HG02852 (cell line): Measurements from ENCODE around the gene CLCN4.
A peak's percentile ranks its signal among the peaks of the same experiment; 100 is the strongest.

ENCODE experiments used
- ATAC-seq: cut with Tn5 transposase; IDR thresholded peaks from one replicate; pipeline ENCODE4 v1.9.1; 2021; ENCODE audit warnings: mild to moderate bottlenecking, moderate library complexity; ENCODE audit not compliant: unreplicated experiment

Gene CLCN4

DNA sequence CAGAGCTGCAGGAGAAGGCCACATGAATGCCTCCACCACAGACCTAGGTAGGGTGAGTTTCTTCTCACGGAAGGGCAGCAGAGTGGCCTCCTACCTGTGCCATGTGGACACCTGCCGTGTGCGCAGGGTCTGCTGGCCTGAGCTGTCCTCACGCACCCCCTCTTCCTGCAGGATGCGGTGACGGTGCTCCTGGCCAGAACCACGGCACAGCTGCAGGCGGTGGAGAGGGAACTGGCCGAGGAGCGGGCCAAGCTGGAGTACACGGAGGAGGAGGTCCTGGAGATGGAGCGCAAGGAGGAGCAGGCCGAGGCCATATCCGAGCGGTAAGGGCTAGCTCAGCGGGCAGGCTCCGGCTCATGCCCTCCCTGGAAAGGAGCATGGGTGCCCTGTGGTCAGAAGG, 28.4 kb upstream of the CLCN4 start:
- ATAC-seq = no peak

DNA sequence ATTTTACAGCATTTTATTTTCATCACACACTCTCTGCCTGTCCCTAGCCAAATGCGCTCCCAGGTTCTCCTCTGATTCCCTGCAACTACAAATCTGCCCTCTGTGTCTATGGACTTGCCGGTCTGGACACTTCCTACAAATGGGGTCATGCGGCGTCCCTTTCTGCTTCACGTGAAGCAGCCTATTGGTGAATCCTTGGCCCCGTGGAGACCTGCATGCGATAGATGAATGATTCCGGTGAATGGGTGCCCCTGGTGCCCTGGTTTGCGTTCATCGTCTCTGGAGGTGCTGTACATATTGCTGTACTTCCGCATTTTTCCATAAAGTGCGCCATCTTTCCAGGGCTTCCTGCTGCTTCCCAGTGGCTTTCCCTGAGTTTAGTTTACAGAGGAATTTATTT, 27.5 kb upstream of the CLCN4 start:
- ATAC-seq = no peak

DNA sequence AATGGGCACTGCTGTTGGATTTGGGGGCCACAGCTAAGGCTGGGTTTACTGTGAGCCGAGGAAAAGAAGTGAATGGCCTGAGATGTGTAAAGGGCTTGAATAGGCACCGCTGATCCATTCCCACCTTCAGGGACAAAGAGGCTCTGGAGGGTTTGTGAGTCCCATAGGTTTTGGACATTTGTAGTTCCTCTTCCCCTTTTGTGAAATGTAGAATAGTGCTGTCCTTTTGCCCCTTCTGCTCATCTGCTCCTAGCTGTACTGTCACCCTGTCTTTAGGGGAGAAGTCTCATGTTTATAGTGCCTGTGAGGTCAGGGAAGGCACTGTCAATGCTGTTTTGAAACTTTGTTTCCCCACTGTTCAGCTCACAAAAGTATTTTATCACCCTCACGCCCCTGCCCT, 26.4 kb upstream of the CLCN4 start:
- ATAC-seq = no peak

DNA sequence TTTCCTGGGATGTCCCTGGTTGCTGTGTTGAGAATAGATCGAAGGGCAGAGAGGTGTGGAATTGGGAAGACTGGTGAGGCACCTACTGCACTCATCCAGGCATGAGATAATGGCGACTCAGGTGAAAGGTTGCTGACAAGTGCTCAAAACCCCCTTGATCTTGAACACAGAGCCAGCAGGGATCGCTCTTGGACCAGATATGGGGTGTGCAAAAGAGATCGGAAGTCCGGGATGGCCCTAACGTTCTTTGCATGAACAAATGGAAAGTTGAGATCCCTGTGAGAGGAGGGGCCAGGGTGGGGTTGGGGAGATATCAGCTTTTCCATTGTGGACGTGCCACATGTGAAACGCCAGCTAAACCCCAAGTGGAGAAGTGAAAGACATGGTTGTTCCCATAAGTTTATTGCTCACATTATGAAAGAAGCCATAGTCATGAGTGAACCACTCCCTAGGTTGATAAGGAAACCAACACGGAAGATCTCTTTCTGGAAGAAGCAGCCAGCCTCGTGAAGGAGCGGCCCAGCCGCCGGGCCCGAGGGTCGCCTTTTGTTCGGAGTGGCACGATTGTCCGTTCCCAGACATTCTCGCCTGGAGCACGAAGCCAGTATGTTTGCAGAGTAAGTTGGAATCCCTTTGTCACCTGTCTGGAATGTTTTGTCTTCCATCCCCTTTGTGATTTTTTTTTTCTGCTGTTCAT, 22.6 kb upstream of the CLCN4 start:
- ATAC-seq = no peak

DNA sequence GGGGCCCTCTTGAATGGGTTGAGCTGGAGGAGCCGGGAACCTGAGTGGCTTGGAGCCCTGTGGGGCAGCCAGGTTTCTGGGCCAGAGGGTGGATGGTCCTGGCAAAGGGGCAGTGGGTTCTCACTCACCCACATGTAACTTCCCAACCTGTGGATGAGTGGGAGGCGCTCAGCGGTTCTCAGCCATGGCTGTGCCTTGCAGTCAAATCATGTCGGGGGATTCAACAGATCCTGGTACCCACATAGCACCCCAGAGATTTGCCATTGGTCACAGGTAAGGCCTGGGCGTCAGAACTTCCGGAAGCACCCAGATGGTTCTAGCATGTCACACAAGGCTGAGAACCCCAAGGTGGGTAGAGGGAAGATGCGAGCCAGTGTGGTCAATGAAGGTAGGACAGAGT, 21.9 kb upstream of the CLCN4 start:
- ATAC-seq = no peak

DNA sequence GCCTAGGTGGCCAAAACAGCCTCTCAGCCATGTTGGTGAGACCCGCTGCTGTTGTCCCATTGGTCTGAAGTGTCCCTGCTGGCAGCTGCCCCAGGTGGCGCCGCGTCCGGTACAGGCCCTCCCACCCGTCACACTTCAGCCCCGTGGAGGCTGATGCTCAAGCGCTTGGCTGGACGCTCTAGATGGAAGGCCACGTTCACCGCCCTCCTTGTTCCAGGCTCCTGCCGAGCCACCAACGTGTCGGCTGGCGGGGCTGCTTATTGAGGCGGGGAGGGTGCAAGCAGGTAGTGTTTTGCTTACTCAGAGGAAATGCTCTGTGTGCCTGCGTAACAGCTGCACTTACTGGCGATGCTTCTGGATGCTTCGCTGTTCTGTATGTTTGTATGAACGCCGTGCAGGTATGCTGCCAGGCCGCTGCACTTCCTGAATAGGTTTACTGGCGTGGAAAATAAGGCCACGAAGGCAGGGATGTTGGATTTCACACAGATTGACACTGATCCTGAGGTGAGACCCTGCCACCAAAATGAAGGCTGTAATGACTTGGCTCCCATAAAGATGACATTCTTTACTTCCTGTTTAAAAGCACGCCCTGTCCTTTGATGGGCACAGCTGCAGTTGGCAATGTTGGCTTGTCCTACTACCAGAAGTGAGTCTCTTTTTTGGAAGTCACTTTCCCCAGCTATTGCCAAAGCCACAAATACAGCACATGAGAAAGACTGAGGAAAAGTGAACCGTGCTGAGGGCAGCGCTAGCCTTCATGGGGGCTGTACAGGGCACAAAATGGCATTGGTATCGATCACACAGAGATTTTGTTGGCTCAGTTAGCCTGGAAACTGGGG, 21.0 kb upstream of the CLCN4 start:
- ATAC-seq = no peak

DNA sequence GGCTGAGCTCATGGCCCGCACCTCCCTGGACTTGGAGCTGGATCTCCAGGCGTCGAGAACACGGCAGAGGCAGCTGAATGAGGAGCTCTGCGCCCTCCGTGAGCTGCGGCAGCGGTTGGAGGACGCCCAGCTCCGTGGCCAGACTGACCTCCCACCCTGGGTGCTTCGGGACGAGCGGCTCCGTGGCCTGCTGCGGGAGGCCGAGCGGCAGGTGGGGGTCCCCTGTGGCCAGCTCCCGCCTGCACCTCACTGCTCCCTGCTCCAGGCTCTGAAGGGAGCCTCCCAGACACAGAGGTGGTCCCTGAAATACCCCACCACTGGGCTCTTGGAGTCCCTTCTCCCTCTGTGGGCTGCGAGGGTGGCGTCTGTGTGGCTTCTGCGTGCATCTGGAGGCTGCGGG, 18.0 kb upstream of the CLCN4 start:
- no peak for ATAC-seq

DNA sequence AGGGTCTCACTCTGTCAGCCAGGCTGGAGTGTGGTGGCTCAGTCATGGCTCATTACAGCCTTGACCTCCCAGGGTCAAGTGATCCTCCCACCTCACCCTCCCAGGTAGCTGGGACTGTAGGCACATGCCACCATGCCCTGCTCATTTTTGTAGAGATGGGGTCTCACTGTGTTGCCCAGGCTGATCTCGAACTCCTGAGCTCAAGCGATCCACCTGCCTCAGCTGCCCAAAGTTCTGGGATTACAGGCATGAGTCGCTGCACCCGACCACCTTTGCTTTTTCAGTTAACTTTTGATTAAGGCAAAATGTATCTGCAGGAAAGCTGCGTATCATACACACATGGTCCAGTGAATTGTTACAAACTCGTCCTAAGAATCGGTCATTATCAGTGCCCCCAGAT, 16.5 kb upstream of the CLCN4 start:
- no peak for ATAC-seq

DNA sequence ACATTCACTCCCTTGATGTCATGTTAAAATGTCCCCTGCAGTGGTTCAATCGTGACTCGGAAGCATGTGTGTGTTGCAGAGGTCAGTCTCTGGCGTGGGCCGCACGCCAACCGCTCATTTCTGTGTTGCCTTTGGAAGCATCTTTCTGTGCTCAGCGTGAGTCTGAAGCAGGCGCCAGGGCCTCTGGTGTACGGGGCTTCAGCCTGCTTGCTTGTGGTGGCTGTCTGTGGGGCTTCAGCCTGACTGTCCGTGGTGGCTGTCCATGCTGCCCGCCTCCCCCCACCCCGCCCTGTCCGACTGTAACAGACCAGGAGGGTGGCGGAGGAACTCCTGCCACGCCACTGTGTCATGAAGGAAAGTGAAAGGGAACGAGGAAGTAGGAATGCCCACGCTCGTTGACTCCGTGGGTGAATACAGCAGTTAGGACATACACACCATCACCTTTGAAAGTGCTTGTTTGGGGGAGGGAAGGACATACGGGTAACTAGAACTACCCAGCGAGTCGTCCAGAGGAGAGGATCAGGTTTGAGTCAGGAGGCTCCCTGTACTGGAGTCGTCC, 14.7 kb upstream of the CLCN4 start:
- ATAC-seq = no peak

DNA sequence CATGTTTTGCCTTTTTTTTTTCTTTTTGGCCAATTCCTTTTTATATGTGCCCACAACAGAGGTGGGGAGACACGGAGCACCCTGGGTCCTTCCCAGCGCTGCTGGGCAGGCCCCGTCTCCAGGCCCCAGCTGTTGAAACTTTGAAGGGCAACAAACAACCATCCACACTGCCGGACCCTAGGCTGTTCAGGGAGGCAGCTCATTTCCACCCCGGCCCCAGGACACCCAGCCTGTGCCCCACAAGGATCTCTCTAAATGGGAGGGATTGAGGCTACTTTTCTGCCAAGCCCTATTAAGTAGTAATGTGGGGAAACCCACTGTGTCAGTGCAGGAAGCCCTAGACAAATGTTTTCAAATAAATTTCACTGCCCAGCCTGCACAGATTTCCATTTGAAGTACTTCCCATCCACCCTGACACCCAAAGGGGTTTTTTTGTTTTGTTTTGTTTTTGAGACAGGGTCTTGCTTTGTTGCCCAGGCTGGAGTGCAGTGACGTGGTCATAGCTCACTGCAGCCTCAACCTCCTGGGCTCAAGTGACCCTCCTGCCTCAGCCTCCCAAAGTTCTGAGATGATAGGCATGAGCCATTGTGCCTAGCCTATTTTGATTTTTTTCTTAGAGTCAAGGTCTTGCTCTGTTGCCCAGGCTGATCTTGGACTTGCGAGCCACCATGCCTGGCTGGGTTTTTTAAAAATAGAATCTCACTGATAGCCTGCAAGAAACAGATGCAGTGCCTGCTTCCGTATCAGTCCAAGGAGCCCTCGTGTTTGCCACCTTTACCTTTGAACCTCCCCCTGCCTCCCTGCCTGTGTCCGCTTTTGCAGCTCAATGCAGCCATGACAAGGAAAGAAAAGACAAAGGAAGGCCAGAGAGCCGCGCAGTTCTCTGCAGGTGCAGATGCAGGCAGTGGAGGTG, 13.4 kb upstream of the CLCN4 start:
- ATAC-seq = no peak

DNA sequence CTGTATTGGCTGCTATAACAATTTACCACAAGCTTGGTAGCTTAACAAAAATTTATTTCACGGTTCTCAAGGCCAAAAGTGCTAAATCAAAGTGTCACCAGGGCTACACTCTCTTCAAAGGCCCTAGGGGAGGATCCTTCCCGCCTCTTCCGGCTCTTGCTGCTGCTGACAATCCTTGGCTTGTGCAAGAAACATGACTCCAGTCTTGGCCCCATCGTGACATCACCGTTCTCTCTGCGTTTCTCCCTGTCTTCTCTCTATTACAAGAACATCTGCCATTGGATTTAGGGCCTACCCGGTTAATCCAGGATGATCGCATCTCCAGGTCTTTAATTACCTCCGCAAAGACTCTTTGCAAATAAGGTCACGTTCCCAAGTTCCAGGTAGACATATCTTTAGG, 10.4 kb upstream of the CLCN4 start:
- no peak for ATAC-seq

DNA sequence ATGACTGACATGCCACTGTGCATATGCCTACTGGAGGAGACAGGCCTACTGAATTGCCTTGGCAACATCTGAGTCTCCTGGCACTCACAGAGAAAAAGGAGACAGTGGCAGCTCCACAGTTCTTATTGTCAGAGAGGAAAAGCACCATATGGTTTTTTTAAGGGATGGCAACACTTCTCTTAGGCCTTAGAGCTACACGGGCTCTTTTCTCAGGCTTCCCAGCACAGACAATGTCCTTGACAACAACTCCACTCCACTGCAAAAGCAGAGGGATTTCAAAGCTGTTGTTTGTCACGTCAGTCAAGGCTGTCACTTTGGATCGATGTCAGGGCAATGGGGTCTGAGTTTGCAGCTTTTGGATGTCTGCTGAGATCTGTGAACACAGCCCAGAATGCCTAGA, 4.7 kb upstream of the CLCN4 start:
- no peak for ATAC-seq

DNA sequence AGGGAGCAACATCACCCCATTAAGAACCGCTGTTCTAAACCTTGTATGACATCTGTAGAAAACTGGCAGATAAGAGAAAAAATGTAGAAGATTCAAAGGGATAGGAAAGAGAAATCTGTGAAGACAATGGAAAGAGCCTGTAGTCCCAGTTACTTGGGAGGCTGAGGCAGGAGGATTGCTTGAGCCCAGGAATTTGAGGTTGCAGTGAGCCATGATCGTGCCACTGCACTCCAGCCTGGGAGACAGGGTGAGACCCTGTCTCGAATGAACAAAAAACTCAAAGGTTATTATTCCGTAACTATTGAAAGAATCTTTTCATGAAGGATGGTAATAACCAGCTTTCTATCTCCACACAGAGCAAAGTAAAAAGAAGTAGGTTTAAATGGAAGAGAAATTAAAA, 1.6 kb upstream of the CLCN4 start:
- no peak for ATAC-seq

DNA sequence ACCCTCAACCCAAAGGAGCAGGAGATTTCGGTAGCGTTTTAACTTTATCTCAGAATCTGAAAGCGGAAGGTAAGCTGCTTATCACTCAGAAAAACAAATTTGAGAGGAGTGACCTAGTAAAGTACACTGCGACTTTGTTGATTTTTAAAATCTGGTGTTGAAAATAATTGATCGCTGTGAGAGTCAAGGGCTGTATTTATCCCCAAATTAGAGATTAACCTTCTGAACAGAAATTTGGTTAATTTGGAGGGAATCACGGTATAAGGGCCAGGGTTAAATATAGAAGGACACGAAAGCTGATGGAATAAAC, 212 bp downstream of the CLCN4 start:
- ATAC-seq = no peak

DNA sequence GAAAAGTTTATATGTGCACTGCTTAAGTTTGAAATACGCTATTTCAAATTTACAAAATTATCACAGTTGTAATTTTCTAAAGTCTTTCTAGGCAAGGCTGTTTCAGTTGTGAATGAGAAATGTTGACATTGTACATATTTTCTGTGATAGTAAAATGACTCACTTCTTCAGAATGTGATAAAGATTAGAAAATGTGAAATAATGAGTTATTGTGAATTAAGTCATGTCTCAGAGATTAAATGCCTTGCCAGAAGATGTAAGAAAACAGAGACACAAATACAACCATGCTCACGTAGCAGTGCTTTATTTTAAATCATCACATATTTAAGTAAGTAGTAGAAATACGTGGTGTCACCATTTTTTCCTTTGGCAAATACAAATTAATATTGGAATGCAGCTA, 768 bp downstream of the CLCN4 start:
- no peak for ATAC-seq

DNA sequence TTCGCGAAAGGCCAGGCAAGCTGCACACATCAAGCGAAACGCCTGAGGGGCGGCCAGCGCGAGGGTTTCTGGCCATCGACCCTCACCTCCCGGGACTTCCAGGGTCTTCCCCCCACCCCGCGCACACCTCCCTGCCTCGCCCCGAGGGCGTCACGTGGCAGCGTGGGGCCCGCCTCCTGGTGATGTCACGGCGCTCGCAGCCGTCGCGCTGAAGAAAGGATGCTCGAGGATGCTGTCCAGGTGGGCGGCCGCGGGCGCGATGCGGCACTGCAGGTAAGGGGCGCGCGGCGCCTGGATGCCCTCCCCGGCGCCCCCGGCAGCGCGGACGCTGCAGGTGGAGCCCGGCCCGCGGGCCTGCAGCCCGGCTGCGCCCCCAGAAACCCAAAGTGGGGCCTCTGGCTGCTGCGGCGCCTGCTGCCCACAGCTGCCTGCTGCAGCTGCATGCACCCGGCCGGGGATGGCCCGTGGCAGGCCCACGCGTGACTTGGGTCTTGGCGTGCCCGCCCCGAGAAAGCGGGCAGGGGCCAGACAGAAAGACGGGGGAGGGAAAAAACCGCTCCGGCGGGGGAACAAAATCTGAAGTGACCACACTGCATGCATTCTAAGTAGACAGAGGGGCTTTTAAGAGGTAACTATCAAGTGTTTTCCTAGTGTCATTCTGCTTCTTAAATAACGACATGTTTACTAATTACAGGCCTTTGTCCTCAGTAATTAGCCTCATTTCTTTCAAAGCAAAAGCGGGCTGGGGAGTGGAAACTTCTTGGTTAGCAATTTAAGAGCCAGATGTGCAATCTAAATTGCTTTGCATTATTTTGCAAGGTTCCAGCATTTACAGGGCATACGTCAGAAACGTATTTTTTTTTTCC, 1.7 kb downstream of the CLCN4 start:
- peak; percentile 47 for ATAC-seq

DNA sequence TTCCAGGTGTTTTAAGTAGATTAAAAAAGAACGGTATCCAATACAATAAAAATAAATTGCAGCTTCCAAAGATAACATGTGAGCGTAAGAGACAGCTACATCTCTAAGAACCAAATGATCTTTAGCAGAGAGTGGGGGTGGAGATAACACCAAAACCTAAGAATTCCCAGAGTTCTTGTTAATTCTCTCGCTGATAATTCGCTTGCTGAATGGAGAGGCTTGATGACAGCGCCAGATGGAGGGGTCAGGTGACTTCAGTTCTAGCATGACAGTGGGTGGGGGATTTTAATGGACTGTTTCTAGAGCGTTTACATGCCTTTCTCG, 2.3 kb downstream of the CLCN4 start:
- ATAC-seq = no peak

DNA sequence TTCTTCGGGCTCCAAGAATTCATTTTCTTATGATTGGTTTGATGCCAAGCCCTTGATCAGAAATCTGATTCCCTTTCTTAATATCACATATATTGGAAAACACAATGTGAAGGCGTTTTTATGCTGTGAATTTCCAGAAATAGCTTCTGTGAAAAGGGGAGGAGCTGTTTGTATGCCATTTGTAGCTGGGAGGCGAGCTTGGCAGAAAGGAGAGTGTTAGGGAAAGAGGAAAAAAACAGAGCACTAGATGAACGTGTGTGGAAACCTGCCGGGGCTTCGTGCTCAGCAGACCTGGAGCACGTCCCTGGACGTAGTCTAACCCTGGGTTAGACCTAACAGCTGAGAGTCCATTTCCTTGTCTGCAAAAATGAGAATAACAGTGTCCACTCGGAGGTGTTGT, 3.4 kb downstream of the CLCN4 start:
- no peak for ATAC-seq

DNA sequence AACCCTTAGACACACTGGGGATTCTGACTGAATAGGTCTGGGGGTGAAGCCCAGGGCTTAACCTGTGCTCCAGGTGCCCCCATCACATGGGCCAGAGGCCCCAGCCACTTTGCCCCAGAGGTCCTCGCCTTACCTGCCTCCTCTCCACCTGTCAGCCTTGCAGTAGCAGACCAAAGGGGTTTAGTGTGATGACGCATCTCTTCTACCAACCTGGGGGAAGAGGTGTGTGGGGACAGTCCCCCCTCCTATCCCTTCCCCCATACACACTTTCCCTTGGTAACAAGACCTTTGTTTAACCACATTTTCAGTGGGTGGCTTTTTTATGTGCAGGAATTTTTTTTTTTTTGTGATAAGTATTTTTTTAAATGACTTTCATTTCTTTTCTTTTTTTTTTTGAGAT, 6.3 kb downstream of the CLCN4 start:
- no peak for ATAC-seq

DNA sequence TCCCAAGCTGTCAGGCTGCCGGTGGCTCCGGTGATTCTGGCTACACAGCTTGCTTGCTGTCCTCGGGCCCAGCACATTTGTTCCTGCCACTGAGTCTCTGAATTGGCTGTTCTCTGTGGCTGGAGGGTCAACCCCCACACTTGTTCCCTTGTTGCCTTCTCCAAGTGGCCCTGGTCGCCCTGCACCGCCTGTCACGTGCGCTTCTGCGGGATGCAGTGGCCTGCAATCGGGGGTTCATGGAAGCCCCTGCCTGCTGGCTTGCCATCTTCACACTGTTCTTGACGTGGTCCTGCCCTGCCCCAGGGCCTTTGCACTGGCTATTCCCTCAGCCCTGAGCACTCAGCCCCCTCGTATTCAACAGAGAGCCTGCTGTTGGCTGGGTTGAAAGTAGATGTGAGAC, 8.1 kb downstream of the CLCN4 start:
- ATAC-seq = no peak
